HCT116 (cell line): ENCODE results near the gene MAP3K4. TPM values are rescaled to one million over a fixed set of nuclear protein-coding genes. Genes with fewer than 3 reads are reported as not detected.

Source experiments
- ATAC-seq: fragments of 200-7000 bp; cut with Tn5 transposase; 2 replicates; pipeline ENCODE4 v1.9.1; 2020; ENCODE audit warnings: mild to moderate bottlenecking, moderate library complexity
- BruUV-seq: library from RNA; stranded (reverse); fragments of 400-500 nt; replicated peaks from 2 replicates; lab custom pipeline; 2021; lab: Mats Ljungman, UMichigan
- CTCF ChIA-PET: fragments of 300-600 bp; sonication (Branson Sonifier 250); formaldehyde crosslinking; loops from one replicate; lab custom pipeline; 2021; ENCODE audit warnings: antibody characterized with exemption; lab: Charles Lee
- POLR2A ChIA-PET: fragments of 300-600, 350-600 bp; sonication (Branson Sonifier 250); formaldehyde crosslinking; loops from one replicate; lab custom pipeline; 2021; ENCODE audit warnings: antibody characterized with exemption; lab: Charles Lee
- RAD21 ChIA-PET, 2 experiments: fragments of 300-600 bp; sonication (Branson Sonifier 250); formaldehyde crosslinking; loops; one replicate each; lab custom pipeline; 2023; ENCODE audit warnings: low total read pairs in 2 of 2; ENCODE audit not compliant: uncharacterized antibody in 2 of 2, unreplicated experiment in 2 of 2, low non-redundant PET in 1 of 2; lab: Charles Lee
- DNase-seq: peaks from one replicate; pipeline ENCODE4 v3.0.0-alpha.2; 2010; ENCODE audit warnings: low read depth, low spot score
- H2AFZ ChIP-seq: fragments of 200-600 bp; shearing (Covaris generic), sonication (generic); 2 replicates; pipeline ENCODE4 v1.6.1; 2017; ENCODE audit warnings: low read depth, mixed run types, mixed read lengths, antibody characterized with exemption, low read length; ENCODE audit not compliant: poor library complexity, severe bottlenecking
- H3K27ac ChIP-seq: 2 replicates; pipeline ENCODE4 v1.5.1; 2012; ENCODE audit warnings: low read depth, low read length
- H3K27me3 ChIP-seq: fragments of 200-600 bp; sonication (generic); 2 replicates; pipeline ENCODE4 v1.6.1; 2016; ENCODE audit warnings: mixed run types, low read length, mixed read lengths; ENCODE audit not compliant: insufficient read depth
- H3K36me3 ChIP-seq, 2 experiments: fragments of 200-500 bp in 1 of 2; fragments of 200-600 bp in 1 of 2; sonication (Bioruptor generic) in 1 of 2; sonication (generic) in 1 of 2; 2 replicates each; pipeline versions ENCODE4 v1.5.1 to v1.6.1; 2014 to 2016; ENCODE audit warnings: low read length in 2 of 2, inconsistent platforms in 1 of 2, mixed read lengths in 1 of 2, mixed run types in 1 of 2; ENCODE audit not compliant: insufficient read depth in 2 of 2, control insufficient read depth in 1 of 2
- H3K4me1 ChIP-seq, 2 experiments: fragments of 200-600 bp in 1 of 2; sonication (generic) in 1 of 2; 2 replicates each; pipeline versions ENCODE4 v1.5.1 to v1.6.1; 2012 to 2017; ENCODE audit warnings: low read length in 2 of 2, inconsistent platforms in 1 of 2, mild to moderate bottlenecking in 1 of 2, mixed read lengths in 1 of 2, mixed run types in 1 of 2, moderate library complexity in 1 of 2; ENCODE audit not compliant: insufficient read depth in 2 of 2, control insufficient read depth in 1 of 2
- H3K4me2 ChIP-seq: fragments of 200-600 bp; sonication (generic); 2 replicates; pipeline ENCODE4 v1.6.1; 2017; ENCODE audit warnings: mixed run types, low read length, mixed read lengths
- H3K4me3 ChIP-seq, 2 experiments: fragments of 200-600 bp in 1 of 2; sonication (generic) in 1 of 2; replicated peaks in 1 of 2; 2 replicates each; pipeline ENCODE4 v1.5.1; 2011 to 2016; ENCODE audit warnings: low read length in 2 of 2, control low read depth in 1 of 2, low read depth in 1 of 2, mild to moderate bottlenecking in 1 of 2, mixed read lengths in 1 of 2, mixed run types in 1 of 2
- H3K79me2 ChIP-seq: fragments of 200-600 bp; sonication (generic); 2 replicates; pipeline ENCODE4 v1.6.1; 2017; ENCODE audit warnings: mild to moderate bottlenecking, mixed run types, low read length, moderate library complexity, mixed read lengths; ENCODE audit not compliant: insufficient read depth
- H3K9ac ChIP-seq: fragments of 200-600 bp; sonication (generic); 2 replicates; pipeline ENCODE4 v1.6.1; 2016; ENCODE audit warnings: low read length, mixed read lengths
- H3K9me2 ChIP-seq: fragments of 200-600 bp; sonication (generic), shearing (Covaris generic); 2 replicates; pipeline ENCODE4 v1.6.1; 2017; ENCODE audit warnings: mixed run types, mild to moderate bottlenecking, moderate library complexity; ENCODE audit not compliant: insufficient read depth
- H3K9me3 ChIP-seq, 2 experiments: fragments of 200-500 bp in 1 of 2; fragments of 200-600 bp in 1 of 2; sonication (Bioruptor generic) in 1 of 2; sonication (generic) in 1 of 2; 2 replicates each; pipeline ENCODE4 v1.6.1; 2014 to 2017; ENCODE audit warnings: low read length in 2 of 2, mixed read lengths in 2 of 2, inconsistent platforms in 1 of 2, low read depth in 1 of 2, mild to moderate bottlenecking in 1 of 2, mixed run types in 1 of 2, moderate library complexity in 1 of 2; ENCODE audit not compliant: control insufficient read depth in 1 of 2, insufficient read depth in 1 of 2
- H4K20me1 ChIP-seq: fragments of 200-600 bp; sonication (generic), shearing (Covaris generic); 2 replicates; pipeline ENCODE4 v1.6.1; 2017; ENCODE audit warnings: mixed run types, mild to moderate bottlenecking, moderate library complexity; ENCODE audit not compliant: insufficient read depth
- EGR1 ChIP-seq: IDR thresholded peaks from 2 replicates; pipeline ENCODE4 v1.6.1; 2012; ENCODE audit warnings: low read depth
- EZH2 ChIP-seq: fragments of 200-600 bp; sonication (generic); IDR thresholded peaks from 2 replicates; pipeline ENCODE4 v1.6.1; 2017; ENCODE audit warnings: antibody characterized with exemption, mixed run types
- JUND ChIP-seq: IDR thresholded peaks from 2 replicates; pipeline ENCODE4 v1.6.1; 2012
- POLR2A ChIP-seq: IDR thresholded peaks from 2 replicates; pipeline ENCODE4 v1.7.0; 2011; ENCODE audit warnings: borderline replicate concordance; ENCODE audit not compliant: insufficient read depth, insufficient read length; ENCODE audit errors: extremely low read depth
- SIN3A ChIP-seq: IDR thresholded peaks from 2 replicates; pipeline ENCODE4 v1.6.1; 2012; ENCODE audit warnings: low read depth
- intact Hi-C: fragments of 100-400 bp; cut with micrococcal nuclease; formaldehyde crosslinking; loops from 2 replicates; pipeline ENCODE4 v1.10.0; 2022
- total RNA-seq: library from RNA; stranded (reverse); gene quantifications from one replicate; pipeline ENCODE4 v1.2.1, GENCODE V29; 2021; ENCODE audit not compliant: unreplicated experiment
- TF ChIP-seq, protein P1 (sequence below): IDR thresholded peaks from 2 replicates; pipeline ENCODE4 v1.6.1; 2011; ENCODE audit warnings: mild to moderate bottlenecking, low read length, moderate library complexity; ENCODE audit not compliant: insufficient replicate concordance; ENCODE audit errors: extremely low read depth

The MAP3K4 gene
- total RNA-seq, 1 experiment from 2014 or later, result 46.5 TPM

GRCh38 chr6:160967833-160968232 lies 23.7 kb upstream of the MAP3K4 start:
- H3K79me2 ChIP-seq, result no peaks in the 10 kb centered on the region
- TF ChIP-seq, protein P1, sequence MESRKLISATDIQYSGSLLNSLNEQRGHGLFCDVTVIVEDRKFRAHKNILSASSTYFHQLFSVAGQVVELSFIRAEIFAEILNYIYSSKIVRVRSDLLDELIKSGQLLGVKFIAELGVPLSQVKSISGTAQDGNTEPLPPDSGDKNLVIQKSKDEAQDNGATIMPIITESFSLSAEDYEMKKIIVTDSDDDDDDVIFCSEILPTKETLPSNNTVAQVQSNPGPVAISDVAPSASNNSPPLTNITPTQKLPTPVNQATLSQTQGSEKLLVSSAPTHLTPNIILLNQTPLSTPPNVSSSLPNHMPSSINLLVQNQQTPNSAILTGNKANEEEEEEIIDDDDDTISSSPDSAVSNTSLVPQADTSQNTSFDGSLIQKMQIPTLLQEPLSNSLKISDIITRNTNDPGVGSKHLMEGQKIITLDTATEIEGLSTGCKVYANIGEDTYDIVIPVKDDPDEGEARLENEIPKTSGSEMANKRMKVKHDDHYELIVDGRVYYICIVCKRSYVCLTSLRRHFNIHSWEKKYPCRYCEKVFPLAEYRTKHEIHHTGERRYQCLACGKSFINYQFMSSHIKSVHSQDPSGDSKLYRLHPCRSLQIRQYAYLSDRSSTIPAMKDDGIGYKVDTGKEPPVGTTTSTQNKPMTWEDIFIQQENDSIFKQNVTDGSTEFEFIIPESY, result no peak
- TF ChIP-seq JUND (no peak), SIN3A (no peak), EZH2 (no peak), POLR2A (no peak)
- H3K36me3 ChIP-seq, result no peaks in the 10 kb centered on the region
- no peak overlapping the region for H3K9ac ChIP-seq
- RAD21 ChIA-PET, result no interaction called here
- CTCF ChIA-PET, result no interaction called here
- BruUV-seq, result no TSS peak
- ATAC-seq (no peak), DNase-seq (no peak)
- H2AFZ ChIP-seq, result no peak overlapping the region
- no peak overlapping the region for H3K4me2 ChIP-seq
- no peaks in the 10 kb centered on the region for H3K27me3 ChIP-seq
- POLR2A ChIA-PET, result no interaction called here
- no peaks in the 10 kb centered on the region for H3K4me1 ChIP-seq
- no peaks in the 10 kb centered on the region for H3K9me2 ChIP-seq
- H3K4me3 ChIP-seq, result no peak overlapping the region
- no peak overlapping the region for H3K27ac ChIP-seq
- intact Hi-C loops, result no loop called here
- no peaks in the 10 kb centered on the region for H3K9me3 ChIP-seq
- H4K20me1 ChIP-seq, result no peaks in the 10 kb centered on the region

DNA sequence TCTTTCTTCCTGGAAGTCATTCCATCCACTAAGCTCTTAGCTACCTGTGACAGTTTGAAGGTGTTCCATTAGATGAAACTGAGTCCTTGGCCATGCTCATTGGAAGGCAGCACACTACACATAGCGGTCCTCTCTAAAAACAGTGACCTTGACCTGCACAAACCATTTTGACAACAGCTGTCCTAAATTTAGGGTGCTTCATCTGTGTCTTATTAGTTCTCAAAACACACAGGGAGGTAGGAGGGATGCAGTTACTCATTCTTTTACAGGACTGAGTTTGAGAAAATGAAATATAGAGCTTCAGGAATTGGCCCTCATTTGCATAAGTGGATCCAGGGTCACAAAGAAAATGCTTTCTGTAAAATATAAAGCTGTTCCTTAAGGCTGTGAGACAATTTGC lies 20.4 kb upstream of the MAP3K4 start:
- Histone ChIP-seq H3K4me2 (no peak overlapping the region), H3K4me1 (no peaks in the 10 kb centered on the region), H3K4me3 (no peak overlapping the region), H3K36me3 (no peaks in the 10 kb centered on the region), H3K27me3 (no peaks in the 10 kb centered on the region), H3K79me2 (no peaks in the 10 kb centered on the region), H3K27ac (no peak overlapping the region), H3K9me3 (no peaks in the 10 kb centered on the region), H3K9ac (no peak overlapping the region), H2AFZ (no peak overlapping the region), H4K20me1 (no peaks in the 10 kb centered on the region), H3K9me2 (no peaks in the 10 kb centered on the region)
- intact Hi-C loops, result no loop called here
- POLR2A ChIA-PET, result no interaction called here
- DNase-seq, result no peak
- CTCF ChIA-PET, result no interaction called here
- no peak for TF ChIP-seq EGR1
- TF ChIP-seq, protein P1, result no peak
- no peak for TF ChIP-seq SIN3A
- RAD21 ChIA-PET, result no interaction called here
- no TSS peak for BruUV-seq
- ATAC-seq, result no peak
